ENCODE measurements around the gene NBPF11.
"Not testable (repeated sequence)": the region's sequence is repeated elsewhere in the genome, so short reads cannot be mapped to it uniquely, and the experiment has no call there.

The NBPF11 gene

GRCh38 chr1:148147052-148147838 lies 4.8 kb downstream of the NBPF11 start:
- not testable (repeated sequence) for H3K4me1 ChIP-seq (ENCODE audit: control insufficient read depth in 1 of 2, insufficient read depth in 2 of 2, low read length in 2 of 2); H3K4me3 ChIP-seq (ENCODE audit: low read depth in 1 of 2, low read length in 2 of 2); H3K27me3 ChIP-seq (ENCODE audit: low read depth, low read length); H3K9me3 ChIP-seq (ENCODE audit: control insufficient read depth in 1 of 2, low read length in 2 of 2); H3K36me3 ChIP-seq (ENCODE audit: control insufficient read depth in 1 of 2, insufficient read depth in 2 of 2, low read length in 2 of 2); H3K27ac ChIP-seq (ENCODE audit: low read length)

- H3K4me1 ChIP-seq (ENCODE audit: control insufficient read depth in 1 of 2, insufficient read depth in 2 of 2, low read length in 2 of 2); H3K27ac ChIP-seq (ENCODE audit: low read length); H3K27me3 ChIP-seq (ENCODE audit: low read depth, low read length); H3K36me3 ChIP-seq (ENCODE audit: control insufficient read depth in 1 of 2, insufficient read depth in 2 of 2, low read length in 2 of 2); H3K4me3 ChIP-seq (ENCODE audit: low read depth in 1 of 2, low read length in 2 of 2); H3K9me3 ChIP-seq (ENCODE audit: control insufficient read depth in 1 of 2, low read length in 2 of 2): not testable (repeated sequence)
These were observed 5.7 kb downstream of the NBPF11 start for GRCh38 chr1:148146191-148146997.

GRCh38 chr1:148143223-148143622 lies 8.9 kb downstream of the NBPF11 start:
- H3K4me3 ChIP-seq (ENCODE audit: low read depth in 1 of 2, low read length in 2 of 2); H3K9me3 ChIP-seq (ENCODE audit: control insufficient read depth in 1 of 2, low read length in 2 of 2); H3K36me3 ChIP-seq (ENCODE audit: control insufficient read depth in 1 of 2, insufficient read depth in 2 of 2, low read length in 2 of 2); H3K27me3 ChIP-seq (ENCODE audit: low read depth, low read length); H3K4me1 ChIP-seq (ENCODE audit: control insufficient read depth in 1 of 2, insufficient read depth in 2 of 2, low read length in 2 of 2); H3K27ac ChIP-seq (ENCODE audit: low read length): not testable (repeated sequence)

- H3K4me1 ChIP-seq (ENCODE audit: control insufficient read depth in 1 of 2, insufficient read depth in 2 of 2, low read length in 2 of 2); H3K36me3 ChIP-seq (ENCODE audit: control insufficient read depth in 1 of 2, insufficient read depth in 2 of 2, low read length in 2 of 2); H3K27ac ChIP-seq (ENCODE audit: low read length); H3K27me3 ChIP-seq (ENCODE audit: low read depth, low read length); H3K9me3 ChIP-seq (ENCODE audit: control insufficient read depth in 1 of 2, low read length in 2 of 2); H3K4me3 ChIP-seq (ENCODE audit: low read depth in 1 of 2, low read length in 2 of 2): not testable (repeated sequence)
These were observed 10.1 kb downstream of the NBPF11 start for GRCh38 chr1:148141936-148142335.

GRCh38 chr1:148138606-148139005 lies 13.5 kb downstream of the NBPF11 start:
- not testable (repeated sequence) for H3K36me3 ChIP-seq (ENCODE audit: control insufficient read depth in 1 of 2, insufficient read depth in 2 of 2, low read length in 2 of 2); H3K27me3 ChIP-seq (ENCODE audit: low read depth, low read length); H3K27ac ChIP-seq (ENCODE audit: low read length); H3K9me3 ChIP-seq (ENCODE audit: control insufficient read depth in 1 of 2, low read length in 2 of 2); H3K4me1 ChIP-seq (ENCODE audit: control insufficient read depth in 1 of 2, insufficient read depth in 2 of 2, low read length in 2 of 2); H3K4me3 ChIP-seq (ENCODE audit: low read depth in 1 of 2, low read length in 2 of 2)

GRCh38 chr1:148122341-148122740 lies 29.7 kb downstream of the NBPF11 start:
- H3K36me3 ChIP-seq (ENCODE audit: control insufficient read depth in 1 of 2, insufficient read depth in 2 of 2, low read length in 2 of 2); H3K4me1 ChIP-seq (ENCODE audit: control insufficient read depth in 1 of 2, insufficient read depth in 2 of 2, low read length in 2 of 2); H3K27ac ChIP-seq (ENCODE audit: low read length); H3K9me3 ChIP-seq (ENCODE audit: control insufficient read depth in 1 of 2, low read length in 2 of 2); H3K4me3 ChIP-seq (ENCODE audit: low read depth in 1 of 2, low read length in 2 of 2); H3K27me3 ChIP-seq (ENCODE audit: low read depth, low read length): not testable (repeated sequence)

- H3K27ac ChIP-seq (ENCODE audit: low read length); H3K4me3 ChIP-seq (ENCODE audit: low read depth in 1 of 2, low read length in 2 of 2); H3K4me1 ChIP-seq (ENCODE audit: control insufficient read depth in 1 of 2, insufficient read depth in 2 of 2, low read length in 2 of 2); H3K36me3 ChIP-seq (ENCODE audit: control insufficient read depth in 1 of 2, insufficient read depth in 2 of 2, low read length in 2 of 2); H3K9me3 ChIP-seq (ENCODE audit: control insufficient read depth in 1 of 2, low read length in 2 of 2); H3K27me3 ChIP-seq (ENCODE audit: low read depth, low read length): not testable (repeated sequence)
These were observed 31.7 kb downstream of the NBPF11 start for GRCh38 chr1:148120395-148120794.

GRCh38 chr1:148095732-148096131 lies 56.3 kb downstream of the NBPF11 start:
- not testable (repeated sequence) for H3K9me3 ChIP-seq (ENCODE audit: control insufficient read depth in 1 of 2, low read length in 2 of 2); H3K27me3 ChIP-seq (ENCODE audit: low read depth, low read length); H3K36me3 ChIP-seq (ENCODE audit: control insufficient read depth in 1 of 2, insufficient read depth in 2 of 2, low read length in 2 of 2); H3K27ac ChIP-seq (ENCODE audit: low read length); H3K4me1 ChIP-seq (ENCODE audit: control insufficient read depth in 1 of 2, insufficient read depth in 2 of 2, low read length in 2 of 2); H3K4me3 ChIP-seq (ENCODE audit: low read depth in 1 of 2, low read length in 2 of 2)

GRCh38 chr1:148086196-148086595 lies 65.9 kb downstream of the NBPF11 start:
- H3K4me3 ChIP-seq (ENCODE audit: low read depth in 1 of 2, low read length in 2 of 2); H3K27me3 ChIP-seq (ENCODE audit: low read depth, low read length); H3K36me3 ChIP-seq (ENCODE audit: control insufficient read depth in 1 of 2, insufficient read depth in 2 of 2, low read length in 2 of 2); H3K9me3 ChIP-seq (ENCODE audit: control insufficient read depth in 1 of 2, low read length in 2 of 2); H3K27ac ChIP-seq (ENCODE audit: low read length); H3K4me1 ChIP-seq (ENCODE audit: control insufficient read depth in 1 of 2, insufficient read depth in 2 of 2, low read length in 2 of 2): not testable (repeated sequence)

GRCh38 chr1:148081205-148081604 lies 70.9 kb downstream of the NBPF11 start:
- H3K9me3 ChIP-seq (ENCODE audit: control insufficient read depth in 1 of 2, low read length in 2 of 2); H3K27me3 ChIP-seq (ENCODE audit: low read depth, low read length); H3K27ac ChIP-seq (ENCODE audit: low read length); H3K4me3 ChIP-seq (ENCODE audit: low read depth in 1 of 2, low read length in 2 of 2); H3K4me1 ChIP-seq (ENCODE audit: control insufficient read depth in 1 of 2, insufficient read depth in 2 of 2, low read length in 2 of 2); H3K36me3 ChIP-seq (ENCODE audit: control insufficient read depth in 1 of 2, insufficient read depth in 2 of 2, low read length in 2 of 2): not testable (repeated sequence)

- not testable (repeated sequence) for H3K9me3 ChIP-seq (ENCODE audit: control insufficient read depth in 1 of 2, low read length in 2 of 2); H3K4me3 ChIP-seq (ENCODE audit: low read depth in 1 of 2, low read length in 2 of 2); H3K27me3 ChIP-seq (ENCODE audit: low read depth, low read length); H3K27ac ChIP-seq (ENCODE audit: low read length); H3K4me1 ChIP-seq (ENCODE audit: control insufficient read depth in 1 of 2, insufficient read depth in 2 of 2, low read length in 2 of 2); H3K36me3 ChIP-seq (ENCODE audit: control insufficient read depth in 1 of 2, insufficient read depth in 2 of 2, low read length in 2 of 2)
These were observed 73.2 kb downstream of the NBPF11 start for GRCh38 chr1:148078632-148079519.

Data from muscle layer of duodenum (tissue), 2 donors.